Activated B cell treated with CpG ODN at 0.5 μM for 24 hours (primary cell): ENCODE measurements around the gene MROH8. TPM values are rescaled to one million over a fixed set of nuclear protein-coding genes. Genes with fewer than 3 reads are reported as not detected.

Source experiments
- ATAC-seq: fragments of 200-7000 bp; cut with Tn5 transposase; one replicate; pipeline ENCODE4 v1.10.0; 2021; ENCODE audit warnings: low read depth, mild to moderate bottlenecking, moderate library complexity
- CTCF ChIA-PET: fragments of 350-600 bp; sonication (Branson Sonifier 250); formaldehyde crosslinking; loops from one replicate; lab custom pipeline; 2021; ENCODE audit warnings: antibody characterized with exemption; lab: Charles Lee
- POLR2A ChIA-PET: fragments of 350-600 bp; sonication (Branson Sonifier 250); formaldehyde crosslinking; loops from one replicate; lab custom pipeline; 2021; ENCODE audit warnings: antibody characterized with exemption; lab: Charles Lee
- DNase-seq: peaks from one replicate; pipeline ENCODE4 v3.0.0; 2022
- H3K27ac Mint-ChIP-seq: one replicate; pipeline ENCODE4 v1.8.0; 2020; ENCODE audit warnings: mixed read lengths
- H3K27me3 Mint-ChIP-seq: one replicate; pipeline ENCODE4 v1.8.0; 2021; ENCODE audit warnings: mixed read lengths
- H3K36me3 Mint-ChIP-seq: one replicate; pipeline ENCODE4 v1.8.0; 2021; ENCODE audit warnings: low read depth, mixed read lengths
- H3K4me1 Mint-ChIP-seq: one replicate; pipeline ENCODE4 v1.8.0; 2021; ENCODE audit warnings: mixed read lengths
- H3K4me3 Mint-ChIP-seq: one replicate; pipeline ENCODE4 v1.8.0; 2020; ENCODE audit warnings: mild to moderate bottlenecking, mixed read lengths
- H3K9me3 Mint-ChIP-seq: one replicate; pipeline ENCODE4 v1.8.0; 2020; ENCODE audit warnings: mixed read lengths
- intact Hi-C: fragments of 100-400 bp; cut with micrococcal nuclease; formaldehyde crosslinking; loops from one replicate; pipeline ENCODE4 v1.15.1; 2024
- total RNA-seq: library from RNA; stranded (reverse); gene quantifications from 2 replicates; pipeline ENCODE4 v1.2.3, GENCODE V29; 2022
- TF ChIP-seq, protein P1 (sequence below): fragments of 200-600 bp; IDR thresholded peaks from one replicate; pipeline ENCODE4 v1.8.0; 2022; ENCODE audit warnings: antibody characterized with exemption, mild to moderate bottlenecking

Gene MROH8
- total RNA-seq, 1 donor from 2014 or later: 5.9 TPM

DNA sequence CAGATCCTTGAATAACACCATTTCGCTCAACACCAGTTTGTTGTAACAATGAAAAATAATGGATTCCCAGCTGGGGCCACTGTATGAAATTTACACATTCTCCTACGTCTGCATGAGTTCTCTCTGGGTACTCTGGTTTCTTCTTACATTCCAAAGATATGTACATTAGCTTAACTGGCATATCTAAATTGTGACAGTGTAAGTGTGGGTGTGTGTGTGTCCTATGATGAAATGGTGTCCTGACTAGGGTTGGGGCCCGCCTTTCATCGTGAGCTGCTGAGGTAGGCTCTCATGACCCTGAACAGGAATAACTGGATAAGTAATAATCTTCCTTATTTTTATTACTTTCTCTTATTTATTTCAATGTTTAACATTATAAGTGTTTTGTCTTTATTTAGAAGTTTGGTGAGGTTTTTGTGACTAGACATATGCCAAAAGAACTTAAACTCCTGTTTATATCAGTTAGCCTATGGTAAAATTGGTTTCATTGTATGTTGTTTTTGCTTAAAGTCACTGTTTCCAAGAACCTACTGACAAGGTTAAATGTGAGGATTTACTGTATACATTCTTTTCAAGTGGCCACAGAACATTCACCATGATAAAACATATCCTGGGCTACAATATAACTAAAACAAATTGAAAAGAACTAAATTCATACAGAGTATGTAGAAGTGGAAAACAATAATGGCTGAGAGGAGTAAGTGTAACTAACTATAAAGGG, 126.0 kb downstream of the MROH8 start:
- Mint-ChIP-seq H3K4me3 (no peak overlapping the region), H3K27ac (no peak overlapping the region), H3K4me1 (no peaks in the 10 kb centered on the region), H3K27me3 (no peaks in the 10 kb centered on the region), H3K36me3 (peaks cover 74% of the 10 kb centered on the region), H3K9me3 (no peaks in the 10 kb centered on the region)
- no peak for ATAC-seq
- ChIA-PET POLR2A (interaction anchor here (1.4 kb wide), 1 partner anchor 10 kb away, joined by 6 read pairs; no protein-coding TSS in a partner anchor), CTCF (no interaction called here)
- intact Hi-C loops: no loop called here
- TF ChIP-seq, protein P1, sequence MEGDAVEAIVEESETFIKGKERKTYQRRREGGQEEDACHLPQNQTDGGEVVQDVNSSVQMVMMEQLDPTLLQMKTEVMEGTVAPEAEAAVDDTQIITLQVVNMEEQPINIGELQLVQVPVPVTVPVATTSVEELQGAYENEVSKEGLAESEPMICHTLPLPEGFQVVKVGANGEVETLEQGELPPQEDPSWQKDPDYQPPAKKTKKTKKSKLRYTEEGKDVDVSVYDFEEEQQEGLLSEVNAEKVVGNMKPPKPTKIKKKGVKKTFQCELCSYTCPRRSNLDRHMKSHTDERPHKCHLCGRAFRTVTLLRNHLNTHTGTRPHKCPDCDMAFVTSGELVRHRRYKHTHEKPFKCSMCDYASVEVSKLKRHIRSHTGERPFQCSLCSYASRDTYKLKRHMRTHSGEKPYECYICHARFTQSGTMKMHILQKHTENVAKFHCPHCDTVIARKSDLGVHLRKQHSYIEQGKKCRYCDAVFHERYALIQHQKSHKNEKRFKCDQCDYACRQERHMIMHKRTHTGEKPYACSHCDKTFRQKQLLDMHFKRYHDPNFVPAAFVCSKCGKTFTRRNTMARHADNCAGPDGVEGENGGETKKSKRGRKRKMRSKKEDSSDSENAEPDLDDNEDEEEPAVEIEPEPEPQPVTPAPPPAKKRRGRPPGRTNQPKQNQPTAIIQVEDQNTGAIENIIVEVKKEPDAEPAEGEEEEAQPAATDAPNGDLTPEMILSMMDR: no peak
- DNase-seq: no peak

Other genes starting within 250 kb of the MROH8 start
- 15.1 and 16.4 TPM in 2 replicates for gene SAMHD1, start 227.8 kb downstream of the MROH8 start, total RNA-seq
- 18.6 and 20.4 TPM in 2 replicates for gene RBL1, start 83.6 kb downstream of the MROH8 start, total RNA-seq
- gene RPN2, start 218 bp downstream of the MROH8 start, total RNA-seq: 106 and 109 TPM in 2 replicates
- not detected in 2 replicates for gene GHRH, start 82.3 kb upstream of the MROH8 start, total RNA-seq
- gene MANBAL, start 110.1 kb upstream of the MROH8 start, total RNA-seq: 20.1 and 21.0 TPM in 2 replicates
- 62.9 and 72.7 TPM in 2 replicates for gene SRC, start 166.6 kb upstream of the MROH8 start, total RNA-seq